HFFc6 (cell line): ENCODE measurements around the gene NEAT1. TPM values are rescaled to one million over a fixed set of nuclear protein-coding genes. Genes with fewer than 3 reads are reported as not detected.

Experiments
- DNase-seq: peaks from one replicate; pipeline ENCODE4 v3.0.0-alpha.2; 2018
- H3K27ac Mint-ChIP-seq: 2 replicates; pipeline ENCODE4 v1.8.0; 2020; ENCODE audit warnings: mild to moderate bottlenecking, mixed read lengths
- H3K27me3 Mint-ChIP-seq: 2 replicates; pipeline ENCODE4 v1.8.0; 2021; ENCODE audit warnings: mild to moderate bottlenecking, moderate library complexity, mixed read lengths; ENCODE audit not compliant: insufficient read depth
- H3K36me3 Mint-ChIP-seq: 2 replicates; pipeline ENCODE4 v1.8.0; 2021; ENCODE audit warnings: low read depth, mixed read lengths
- H3K4me1 Mint-ChIP-seq: 2 replicates; pipeline ENCODE4 v1.8.0; 2020; ENCODE audit warnings: low read depth, mixed read lengths
- H3K4me3 Mint-ChIP-seq: 2 replicates; pipeline ENCODE4 v1.8.0; 2020; ENCODE audit warnings: mild to moderate bottlenecking, moderate library complexity, mixed read lengths
- H3K9me3 Mint-ChIP-seq: 2 replicates; pipeline ENCODE4 v1.8.0; 2020; ENCODE audit warnings: mild to moderate bottlenecking, mixed read lengths
- CTCF ChIP-seq: fragments of 200-600 bp; sonication (generic); IDR thresholded peaks from 2 replicates; pipeline ENCODE4 v1.5.0; 2021; ENCODE audit warnings: antibody characterized with exemption, mild to moderate bottlenecking
- total RNA-seq, 6 experiments: library from RNA; stranded (reverse); fragmentation: NEBNext Ultra II Directional; extraction: Animal tissue kit (Norgen Biotek cat#: 25700); gene quantifications; 2 replicates in 1 of 6; 3 replicates in 5 of 6; pipeline ENCODE4 v1.2.3, GENCODE V29; 2021

Gene NEAT1
- total RNA-seq, 6 experiments from 2014 or later: 185 to 250 (median 213) TPM

GRCh38 chr11:65427691-65428577, 5.3 kb downstream of the NEAT1 start:
- H3K27me3 Mint-ChIP-seq: peaks cover 99% of the 10 kb centered on the region
- TF ChIP-seq CTCF: no peak
- H3K9me3 Mint-ChIP-seq: peaks cover 100% of the 10 kb centered on the region
- peak overlapping the region; percentile 99 for H3K4me3 Mint-ChIP-seq
- peak; percentile 80 for DNase-seq
- H3K27ac Mint-ChIP-seq: peak overlapping the region; percentile 98
- peaks cover 76% of the 10 kb centered on the region for H3K36me3 Mint-ChIP-seq
- peaks cover 71% of the 10 kb centered on the region for H3K4me1 Mint-ChIP-seq

GRCh38 chr11:65428578-65429067, 6.0 kb downstream of the NEAT1 start:
- Mint-ChIP-seq H3K27ac (peak overlapping the region; percentile 98), H3K27me3 (peaks cover 98% of the 10 kb centered on the region), H3K9me3 (peaks cover 99% of the 10 kb centered on the region), H3K4me3 (peak overlapping the region; percentile 99), H3K36me3 (peaks cover 75% of the 10 kb centered on the region), H3K4me1 (peaks cover 78% of the 10 kb centered on the region)
- no peak for DNase-seq
- TF ChIP-seq CTCF: no peak

GRCh38 chr11:65429068-65429681, 6.6 kb downstream of the NEAT1 start:
- Mint-ChIP-seq H3K4me3 (peak overlapping the region; percentile 99), H3K4me1 (peaks cover 81% of the 10 kb centered on the region), H3K9me3 (peaks cover 95% of the 10 kb centered on the region), H3K27me3 (peaks cover 98% of the 10 kb centered on the region), H3K36me3 (peaks cover 73% of the 10 kb centered on the region), H3K27ac (peak overlapping the region; percentile 98)
- DNase-seq: peak; percentile 72
- no peak for TF ChIP-seq CTCF

- Mint-ChIP-seq H3K4me1 (peaks cover 88% of the 10 kb centered on the region), H3K27me3 (peaks cover 98% of the 10 kb centered on the region), H3K36me3 (peaks cover 73% of the 10 kb centered on the region), H3K27ac (peak overlapping the region; percentile 98), H3K9me3 (peaks cover 95% of the 10 kb centered on the region), H3K4me3 (peak overlapping the region; percentile 99)
- no peak for TF ChIP-seq CTCF
- DNase-seq: peak; percentile 72
These were observed 7.3 kb downstream of the NEAT1 start for GRCh38 chr11:65429724-65430405.

- peaks cover 95% of the 10 kb centered on the region for H3K4me1 Mint-ChIP-seq
- peaks cover 73% of the 10 kb centered on the region for H3K36me3 Mint-ChIP-seq
- H3K9me3 Mint-ChIP-seq: peaks cover 95% of the 10 kb centered on the region
- DNase-seq: peak; percentile 48
- no peak for TF ChIP-seq CTCF
- peaks cover 98% of the 10 kb centered on the region for H3K27me3 Mint-ChIP-seq
- peak overlapping the region; percentile 99 for H3K4me3 Mint-ChIP-seq
- H3K27ac Mint-ChIP-seq: peak overlapping the region; percentile 98
These were observed 8.0 kb downstream of the NEAT1 start for GRCh38 chr11:65430406-65431217.
